ENCODE measurements around the gene SLC6A5.

DNA sequence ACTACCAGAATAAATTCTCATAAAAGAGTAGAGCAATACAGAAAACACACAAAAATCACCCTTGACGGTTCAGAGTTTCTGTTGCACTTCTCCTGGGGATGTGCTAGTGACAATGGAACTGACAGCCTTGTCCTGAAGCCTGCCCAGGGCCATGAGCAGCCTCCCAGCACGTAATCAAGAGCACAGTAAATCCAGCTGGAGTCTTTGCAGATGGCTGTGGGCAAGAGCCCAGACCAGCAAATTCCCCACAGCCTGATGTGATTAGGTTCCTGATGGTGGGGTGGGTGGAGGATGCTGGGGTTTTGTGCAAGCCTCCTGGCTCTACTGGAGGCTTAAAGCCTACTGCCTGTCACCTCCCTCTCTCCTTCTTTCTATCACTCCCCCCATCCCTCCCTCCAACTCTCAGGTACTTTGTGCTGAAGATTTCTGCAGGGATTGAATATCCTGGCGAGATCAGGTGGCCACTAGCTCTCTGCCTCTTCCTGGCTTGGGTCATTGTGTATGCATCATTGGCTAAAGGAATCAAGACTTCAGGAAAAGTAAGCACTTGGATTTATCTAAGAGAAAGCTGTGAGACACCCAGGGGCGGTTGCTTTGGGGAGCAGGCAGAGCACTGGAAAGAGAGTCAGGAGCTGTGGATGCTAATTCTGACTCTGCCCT, 18.1 kb downstream of the SLC6A5 start:
- TF ChIP-seq POLR2AphosphoS5 (IDR thresholded peaks at IDR 0.05; ENCODE audit: borderline replicate concordance, low read depth, low read length) (no peak), EZH2 (IDR thresholded peaks at IDR 0.05) (no peak), FOXP2 (optimal IDR thresholded peaks at IDR 0.05; ENCODE audit: control extremely low read depth, extremely low read length, insufficient read depth) (no peak)

Data from SK-N-MC (cell line).